Activated CD8-positive, alpha-beta memory T cell treated with anti-CD3 and anti-CD28 coated beads, Interleukin-2, amount 50 U/mL, for 48 hours (primary cell): ENCODE results near the gene OGFR.
A peak's percentile ranks its signal among the peaks of the same experiment; 100 is the strongest.

ENCODE experiments used
- DNase-seq: peaks from one replicate; pipeline ENCODE4 v3.0.0-alpha.2; 2020

OGFR gene

GRCh38 chr20:62804627-62805154, at the start of gene OGFR:
TSS of gene OGFR (plus strand) at chr20:62804835. CDS start at chr20:62804860, 25 bp downstream.
- DNase-seq: peak; percentile 88

DNA sequence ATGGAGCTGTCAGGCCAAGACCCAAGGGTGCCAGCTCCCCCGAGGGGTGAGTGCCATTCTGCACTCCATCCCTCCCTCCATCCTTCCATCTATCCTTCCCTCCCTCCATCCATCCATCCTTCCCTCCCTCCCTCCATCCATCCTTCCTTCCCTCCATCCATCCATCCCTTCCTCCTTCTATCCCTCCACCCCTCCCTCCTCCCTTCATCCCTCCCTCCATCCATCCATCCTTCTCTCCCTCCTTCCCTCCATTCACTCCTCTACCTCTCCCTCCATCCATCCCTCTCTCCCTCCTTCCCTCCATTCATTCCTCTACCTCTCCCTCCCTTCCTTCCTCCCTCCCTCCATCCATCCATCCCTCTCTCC, 49.7 kb upstream of the OGFR start:
- no peak for DNase-seq

DNA sequence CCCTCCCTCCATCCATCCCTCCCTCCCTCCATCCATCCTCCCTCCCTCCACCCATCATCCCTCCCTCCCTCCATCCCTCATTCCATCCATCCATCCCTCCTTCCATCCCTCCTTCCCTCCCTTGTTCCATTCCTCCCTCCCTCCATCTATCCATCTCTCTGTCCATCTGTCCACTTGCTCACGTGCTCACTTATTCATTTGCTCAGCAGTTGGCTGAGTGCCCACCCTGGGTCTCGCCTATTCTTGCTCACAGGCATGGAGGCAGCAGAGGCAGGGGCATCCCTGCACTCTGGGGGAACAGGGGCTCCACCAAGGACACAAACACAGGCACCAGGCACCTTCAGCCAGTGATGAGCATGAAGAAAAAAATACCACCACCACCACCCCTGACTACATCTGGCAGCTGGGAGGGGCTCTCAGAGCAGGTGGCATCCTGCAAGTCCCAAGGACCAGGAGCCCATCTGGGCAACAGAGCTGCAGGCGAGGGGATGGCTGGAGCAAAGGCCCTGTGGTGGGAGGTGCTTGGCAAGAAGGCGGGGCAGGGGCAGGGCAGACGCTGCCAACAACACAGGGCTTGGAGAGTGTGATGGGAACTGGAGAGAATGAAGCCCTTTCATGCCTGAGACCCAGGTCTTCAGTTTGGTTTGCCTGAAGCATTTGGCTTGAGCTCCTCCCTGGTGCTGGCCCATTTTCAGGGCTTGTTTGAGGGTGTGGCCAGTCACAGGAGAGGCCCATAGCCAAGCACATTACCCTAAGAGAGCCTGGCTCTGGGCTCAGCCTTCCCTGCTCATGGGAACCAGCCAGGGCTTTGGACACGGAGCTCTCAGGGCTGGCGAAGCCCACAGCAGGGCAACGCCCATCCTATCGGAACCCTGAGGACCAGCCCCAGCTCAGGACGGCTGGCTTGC, 48.6 kb upstream of the OGFR start:
- no peak for DNase-seq

GRCh38 chr20:62758226-62758912, 46.3 kb upstream of the OGFR start:
- DNase-seq: no peak

DNA sequence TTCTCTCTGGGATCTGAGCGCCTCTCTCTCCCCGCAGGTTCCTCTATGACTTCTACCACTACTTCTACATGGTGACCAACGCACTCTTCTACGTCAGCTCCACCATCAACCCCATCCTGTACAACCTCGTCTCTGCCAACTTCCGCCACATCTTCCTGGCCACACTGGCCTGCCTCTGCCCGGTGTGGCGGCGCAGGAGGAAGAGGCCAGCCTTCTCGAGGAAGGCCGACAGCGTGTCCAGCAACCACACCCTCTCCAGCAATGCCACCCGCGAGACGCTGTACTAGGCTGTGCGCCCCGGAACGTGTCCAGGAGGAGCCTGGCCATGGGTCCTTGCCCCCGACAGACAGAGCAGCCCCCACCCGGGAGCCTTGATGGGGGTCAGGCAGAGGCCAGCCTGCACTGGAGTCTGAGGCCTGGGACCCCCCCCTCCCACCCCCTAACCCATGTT, 44.6 kb upstream of the OGFR start:
- no peak for DNase-seq

DNA sequence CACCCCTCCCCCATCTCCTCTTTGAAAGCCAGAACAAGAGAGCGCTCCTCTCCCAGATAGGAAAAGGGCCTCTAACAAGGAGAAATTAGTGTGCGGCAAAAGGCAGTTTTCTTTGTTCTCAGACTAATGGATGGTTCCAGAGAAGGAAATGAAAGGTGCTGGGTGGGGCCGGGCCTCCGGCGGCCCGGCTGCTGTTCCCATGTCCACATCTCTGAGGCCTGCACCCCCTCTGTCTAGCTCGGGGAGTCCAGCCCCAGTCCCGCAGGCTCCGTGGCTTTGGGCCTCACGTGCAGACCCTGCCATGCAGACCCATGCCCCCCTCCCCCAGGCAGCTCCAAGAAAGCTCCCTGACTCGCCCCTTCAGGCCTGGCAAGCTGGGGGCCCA, 44.2 kb upstream of the OGFR start:
- no peak for DNase-seq

DNA sequence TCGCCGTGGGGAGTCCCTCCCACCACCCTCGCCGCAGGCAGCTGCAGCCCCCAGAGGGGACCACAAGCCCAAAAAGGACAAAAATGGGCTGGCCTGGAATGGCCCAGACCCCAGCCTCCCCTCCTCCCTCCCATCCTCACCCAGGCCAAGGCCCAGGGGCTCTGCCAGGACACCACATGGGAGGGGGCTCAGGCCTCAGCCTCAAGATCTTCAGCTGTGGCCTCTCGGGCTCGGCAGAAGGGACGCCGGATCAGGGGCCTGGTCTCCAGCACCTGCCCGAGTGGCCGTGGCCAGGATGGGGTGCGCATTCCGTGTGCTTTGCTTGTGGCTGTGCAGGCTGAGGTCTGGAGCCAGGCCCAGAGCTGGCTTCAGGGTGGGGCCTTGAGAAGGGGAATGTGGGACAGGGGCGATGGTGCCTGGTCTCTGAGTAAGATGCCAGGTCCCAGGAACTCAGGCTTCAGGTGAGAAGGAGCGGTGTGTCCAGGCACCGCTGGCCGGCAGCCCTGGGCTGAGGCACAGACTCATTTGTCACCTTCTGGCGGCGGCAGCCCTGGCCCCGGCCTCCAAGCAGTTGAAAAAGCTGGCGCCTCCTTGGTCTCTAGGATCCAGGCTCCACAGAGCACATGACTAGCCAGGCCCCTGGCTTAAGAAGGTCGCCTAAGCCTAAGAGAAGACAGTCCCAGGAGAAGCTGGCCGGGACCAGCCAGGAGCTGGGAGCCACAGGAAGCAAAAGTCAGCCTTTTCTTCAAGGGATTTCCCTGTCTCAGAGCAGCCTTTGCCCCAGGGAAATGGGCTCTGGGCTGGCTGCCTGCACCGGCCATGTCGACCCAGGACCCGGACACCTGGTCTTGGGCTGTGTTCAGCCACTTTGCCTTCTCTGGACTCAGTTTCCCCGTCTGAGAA, 43.5 kb upstream of the OGFR start:
- DNase-seq: no peak

- no peak for DNase-seq
These were observed 42.9 kb upstream of the OGFR start for GRCh38 chr20:62761759-62762131.

- DNase-seq: no peak
These were observed 42.3 kb upstream of the OGFR start for GRCh38 chr20:62762376-62762775.

DNA sequence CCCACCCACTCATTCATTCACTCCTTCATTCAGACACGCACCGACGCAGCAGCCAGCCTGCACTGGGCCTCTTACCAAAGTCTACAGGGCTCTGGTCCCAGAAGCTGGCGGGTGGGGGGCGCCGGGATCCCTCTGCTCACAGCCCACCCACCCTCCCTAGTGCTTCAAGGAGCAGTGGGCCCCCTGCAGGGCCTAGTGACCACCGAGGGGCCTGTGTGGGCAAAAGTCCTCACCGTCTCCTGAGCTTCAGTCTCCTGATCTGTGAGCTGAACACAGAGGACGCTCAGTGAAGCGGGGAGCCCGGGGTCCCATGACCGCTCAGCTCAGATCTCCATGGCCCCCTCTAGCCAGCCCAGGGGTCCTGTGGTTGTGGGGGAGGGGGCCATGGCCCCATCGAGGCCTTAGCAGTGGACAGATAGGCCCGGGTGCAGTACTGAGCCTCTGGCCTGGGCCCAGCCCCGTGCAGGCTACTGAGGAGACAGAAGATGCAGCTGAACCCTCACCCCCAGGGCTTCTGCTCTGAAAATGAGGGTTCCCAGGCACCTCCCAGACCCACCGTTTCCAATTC, 41.8 kb upstream of the OGFR start:
- no peak for DNase-seq

DNA sequence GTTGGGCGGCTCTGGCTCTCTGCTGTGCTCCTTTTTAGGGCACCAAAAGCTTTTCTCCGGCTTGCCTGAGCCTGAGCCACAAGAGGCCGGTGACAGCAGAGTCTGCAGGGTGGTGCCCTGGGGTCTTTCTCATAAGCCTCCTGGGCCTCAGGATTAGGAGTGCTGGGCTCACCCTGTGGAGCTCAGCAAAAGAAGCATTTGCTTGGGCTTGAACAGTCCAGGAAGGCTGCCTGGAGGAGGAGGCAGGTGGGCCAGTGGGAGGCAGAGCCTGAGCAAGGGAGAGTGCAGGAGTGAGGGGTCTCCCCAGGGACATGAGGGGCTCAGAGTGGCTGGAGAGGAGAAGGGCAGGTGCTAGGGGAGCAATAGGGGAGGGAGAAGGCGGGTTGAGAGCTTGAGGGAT, 41.2 kb upstream of the OGFR start:
- no peak for DNase-seq

DNA sequence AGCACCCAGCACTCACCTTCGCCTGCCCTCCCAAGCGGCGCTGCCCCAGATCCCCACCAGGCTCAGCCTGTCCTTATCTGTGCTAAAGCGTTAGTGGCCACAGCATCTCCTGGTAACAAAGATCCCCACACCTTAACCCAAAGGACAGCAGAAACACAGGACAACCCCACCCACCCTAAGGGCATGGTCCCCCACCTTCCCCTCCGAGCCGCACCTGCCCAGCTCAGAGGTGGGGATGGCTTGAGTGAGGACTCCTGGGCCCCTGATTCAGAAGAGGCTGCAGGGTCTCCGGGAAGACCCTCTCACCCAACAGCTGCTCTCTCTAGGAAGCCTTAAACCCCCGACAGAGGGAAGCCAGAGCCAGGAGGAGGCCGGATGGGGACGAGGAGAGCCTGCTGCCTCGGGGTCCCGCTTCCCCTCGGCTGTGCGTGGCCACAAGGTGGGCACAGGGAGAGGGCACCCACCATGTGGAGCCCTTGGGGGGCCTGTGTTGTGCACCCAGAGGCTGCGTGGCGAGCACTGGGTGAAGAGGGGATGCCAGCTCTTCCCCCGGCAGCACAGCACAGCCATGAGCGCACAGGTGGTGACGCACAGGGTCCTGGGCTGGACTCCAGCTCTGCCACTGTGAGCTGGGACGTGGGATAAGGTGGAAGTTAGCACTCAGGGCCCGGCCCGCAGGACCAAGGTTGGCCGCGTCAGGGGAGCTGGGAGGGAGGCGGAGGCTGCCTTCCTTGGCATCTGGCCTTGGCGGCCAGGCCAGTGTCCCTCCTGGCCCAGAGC, 40.3 kb upstream of the OGFR start:
- DNase-seq: no peak

DNA sequence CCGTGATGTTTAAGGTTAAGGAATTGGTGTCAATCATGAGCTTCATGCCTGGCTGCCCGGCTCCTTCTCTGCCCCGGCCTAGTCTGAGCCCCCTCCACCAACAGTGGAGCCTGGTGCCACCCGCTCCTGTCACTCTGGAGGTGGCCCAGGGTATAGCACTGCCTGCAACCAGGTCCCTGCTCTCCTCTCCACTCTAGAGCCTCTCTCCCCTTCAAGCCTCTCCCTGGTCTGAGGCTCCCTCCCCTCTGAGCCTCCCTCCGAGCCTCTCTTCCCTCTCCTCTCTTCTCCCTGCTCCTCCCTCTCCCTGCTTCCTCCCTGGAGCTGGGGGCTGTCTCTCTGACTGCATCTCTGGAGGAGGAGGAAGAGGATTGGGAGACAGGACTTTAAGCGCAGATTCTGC, 39.6 kb upstream of the OGFR start:
- no peak for DNase-seq

DNA sequence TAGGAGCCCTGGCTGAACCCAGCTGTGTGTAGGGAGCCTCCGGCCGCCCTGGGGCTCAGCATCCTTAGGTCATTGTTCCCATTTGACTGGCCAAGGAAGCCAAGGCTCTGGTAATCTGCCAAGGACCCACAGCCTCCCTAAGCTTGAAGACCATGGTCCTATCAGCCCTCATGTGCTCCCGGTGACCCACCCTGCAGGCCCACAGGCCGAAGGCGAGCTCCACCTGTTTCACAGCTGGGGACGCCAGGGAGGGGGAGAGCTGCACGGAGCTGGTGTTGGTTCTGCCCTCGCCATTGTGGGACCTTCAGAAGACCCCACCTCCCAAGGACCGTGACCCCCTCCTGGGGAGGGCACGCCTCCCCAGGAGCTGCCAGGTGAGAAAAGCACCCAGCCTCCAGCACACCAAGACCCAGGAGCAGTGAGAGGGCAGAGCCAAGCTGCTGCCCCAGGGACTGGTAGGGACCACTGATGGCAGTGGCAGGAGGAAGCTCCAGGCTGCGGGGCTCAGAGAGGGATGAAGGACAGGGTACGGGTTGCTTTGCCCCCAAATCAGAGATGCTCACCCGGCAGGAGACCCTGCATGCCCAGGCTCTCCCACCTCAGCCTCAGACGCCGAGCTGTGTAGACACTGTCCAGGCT, 39.1 kb upstream of the OGFR start:
- DNase-seq: no peak

GRCh38 chr20:62766071-62766450, 38.6 kb upstream of the OGFR start:
- no peak for DNase-seq

DNA sequence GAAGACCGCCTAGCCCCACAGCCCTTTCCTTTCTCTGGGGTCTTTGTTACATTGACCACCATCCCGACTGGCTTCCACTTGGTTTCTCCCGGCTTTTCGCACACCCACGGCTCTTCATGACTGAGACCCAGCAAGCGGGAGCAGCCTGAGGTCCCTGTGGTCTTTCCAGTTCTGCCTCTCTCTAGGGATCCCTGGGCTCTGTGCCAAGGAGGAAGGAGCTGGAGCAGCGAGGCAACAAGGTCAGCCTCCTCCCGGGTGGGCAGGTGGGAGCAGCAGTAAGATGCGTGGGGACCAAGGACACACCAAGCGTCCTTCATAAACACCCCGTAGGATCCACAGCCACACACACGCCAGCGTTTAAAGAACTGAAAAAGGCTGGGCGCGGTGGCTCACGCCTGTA, 37.9 kb upstream of the OGFR start:
- DNase-seq: no peak

- no peak for DNase-seq
These were observed 36.4 kb upstream of the OGFR start for GRCh38 chr20:62768234-62768546.

DNA sequence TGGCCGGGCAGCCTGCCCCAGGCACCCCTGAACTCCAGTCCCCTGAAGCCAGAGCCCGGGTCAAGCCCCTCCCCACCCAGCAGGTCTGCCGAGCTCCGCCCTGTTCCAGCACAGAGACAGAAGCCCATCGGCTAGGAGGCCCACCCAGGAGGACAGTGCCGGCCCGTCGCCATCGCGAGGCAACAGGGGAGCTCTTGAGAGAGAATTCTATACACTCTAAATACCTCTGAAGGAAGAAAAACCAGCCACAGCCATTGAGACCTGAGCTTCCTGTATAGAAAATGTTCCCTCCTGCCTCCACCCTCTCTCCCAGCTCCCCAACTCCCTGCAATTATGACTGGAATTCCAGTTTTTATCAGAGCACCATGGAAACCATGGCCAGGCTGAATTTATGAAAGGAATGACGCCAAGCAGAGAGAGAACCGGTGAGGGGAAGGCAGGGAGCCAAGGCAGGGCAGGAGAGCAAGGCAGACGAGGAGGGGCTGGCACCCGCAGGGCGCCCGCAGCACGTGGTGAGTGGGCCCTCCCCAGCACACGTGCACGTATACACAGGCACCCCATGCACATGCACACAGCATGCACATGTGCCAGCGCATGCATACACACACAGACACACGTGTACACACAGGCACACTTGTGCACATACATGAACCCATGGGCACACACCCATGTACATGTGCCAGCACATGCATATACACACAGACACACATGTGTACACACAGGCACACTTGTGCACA, 35.9 kb upstream of the OGFR start:
- DNase-seq: no peak

DNA sequence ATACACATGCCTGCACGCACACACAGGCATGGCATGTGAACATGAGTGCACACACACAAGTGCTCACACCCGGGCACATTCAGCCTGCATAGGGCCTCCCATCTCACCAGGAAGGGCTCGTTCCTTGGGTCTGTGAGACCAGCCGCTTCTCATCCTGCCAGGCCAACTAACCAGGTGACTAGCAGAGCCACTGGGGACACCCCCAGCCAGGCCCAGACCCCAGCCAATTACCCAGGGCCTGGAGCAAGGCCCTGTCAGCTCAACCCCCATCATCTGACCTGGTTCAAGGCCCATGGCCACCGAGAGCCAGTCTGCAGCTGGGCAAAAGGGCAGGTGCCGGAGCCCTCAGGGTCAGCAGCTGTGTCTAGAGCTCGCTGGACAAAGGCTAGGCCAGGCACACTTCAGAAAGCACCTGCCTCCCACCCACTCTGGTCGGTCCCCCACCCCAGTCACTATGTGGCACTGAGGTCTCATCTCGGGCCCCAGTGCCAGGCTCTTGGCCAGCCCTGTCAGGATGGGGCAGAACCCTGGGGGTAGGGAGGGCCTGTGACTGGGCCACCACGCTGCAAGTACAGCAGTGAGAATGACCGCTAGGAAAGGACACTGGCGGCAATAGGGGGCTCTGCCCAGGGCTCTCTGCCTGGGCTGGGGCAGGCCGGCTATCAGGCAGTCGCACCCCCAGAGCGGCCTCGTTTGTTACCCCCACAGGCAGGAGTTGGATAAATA, 35.1 kb upstream of the OGFR start:
- no peak for DNase-seq
